ENCODE results near the gene NFATC2. TPM values are rescaled to one million over a fixed set of nuclear protein-coding genes. Genes with fewer than 3 reads are reported as not detected.

The NFATC2 gene
- total RNA-seq, 4 donors from 2014 or later, result 4.1 to 51.5 (median 8.7) TPM

DNA sequence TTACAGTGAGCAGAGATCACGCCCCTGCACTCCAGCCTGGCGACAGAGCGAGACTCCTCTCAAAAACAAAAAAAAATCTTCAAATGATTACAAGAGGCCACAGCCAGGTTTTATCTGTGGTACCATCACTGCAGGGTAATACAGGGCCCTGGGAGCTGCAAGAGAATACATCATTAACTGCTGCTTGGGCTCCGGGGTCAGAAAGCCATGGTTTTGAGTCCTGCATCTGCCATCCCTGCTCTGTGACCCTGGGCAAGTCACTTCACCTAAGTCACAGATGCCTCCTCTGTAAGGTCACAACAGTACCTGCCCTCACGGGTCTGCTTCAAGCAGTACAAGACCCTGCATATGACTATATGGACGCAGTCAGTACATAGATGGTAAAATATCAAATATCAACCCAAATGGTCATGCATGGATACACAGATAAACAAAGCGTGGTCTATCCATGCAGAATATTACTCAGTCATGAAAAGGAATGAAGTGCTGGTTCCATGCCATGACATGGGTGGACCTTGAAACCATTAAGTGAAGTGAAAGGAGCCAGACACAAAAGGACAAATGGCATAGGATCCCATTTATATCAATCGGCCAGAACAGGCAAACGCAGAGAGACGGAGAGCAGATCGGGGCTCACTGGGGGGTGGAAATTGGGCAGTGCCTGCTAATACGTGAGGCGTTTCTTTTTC, 83.6 kb downstream of the NFATC2 start:
- TF ChIP-seq, protein P1, sequence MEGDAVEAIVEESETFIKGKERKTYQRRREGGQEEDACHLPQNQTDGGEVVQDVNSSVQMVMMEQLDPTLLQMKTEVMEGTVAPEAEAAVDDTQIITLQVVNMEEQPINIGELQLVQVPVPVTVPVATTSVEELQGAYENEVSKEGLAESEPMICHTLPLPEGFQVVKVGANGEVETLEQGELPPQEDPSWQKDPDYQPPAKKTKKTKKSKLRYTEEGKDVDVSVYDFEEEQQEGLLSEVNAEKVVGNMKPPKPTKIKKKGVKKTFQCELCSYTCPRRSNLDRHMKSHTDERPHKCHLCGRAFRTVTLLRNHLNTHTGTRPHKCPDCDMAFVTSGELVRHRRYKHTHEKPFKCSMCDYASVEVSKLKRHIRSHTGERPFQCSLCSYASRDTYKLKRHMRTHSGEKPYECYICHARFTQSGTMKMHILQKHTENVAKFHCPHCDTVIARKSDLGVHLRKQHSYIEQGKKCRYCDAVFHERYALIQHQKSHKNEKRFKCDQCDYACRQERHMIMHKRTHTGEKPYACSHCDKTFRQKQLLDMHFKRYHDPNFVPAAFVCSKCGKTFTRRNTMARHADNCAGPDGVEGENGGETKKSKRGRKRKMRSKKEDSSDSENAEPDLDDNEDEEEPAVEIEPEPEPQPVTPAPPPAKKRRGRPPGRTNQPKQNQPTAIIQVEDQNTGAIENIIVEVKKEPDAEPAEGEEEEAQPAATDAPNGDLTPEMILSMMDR (IDR thresholded peaks at IDR 0.05), result no peak
- DNase-seq (ENCODE audit: low spot score) (no peak), ATAC-seq (ENCODE audit: low FRiP score) (no peak)

GRCh38 chr20:51457533-51457932, 85.0 kb downstream of the NFATC2 start:
- ATAC-seq (ENCODE audit: low FRiP score) (no peak), DNase-seq (ENCODE audit: low spot score) (no peak)
- TF ChIP-seq, protein P1 (IDR thresholded peaks at IDR 0.05), result no peak

GRCh38 chr20:51456511-51457509, 85.7 kb downstream of the NFATC2 start:
- TF ChIP-seq, protein P1 (IDR thresholded peaks at IDR 0.05), result no peak
- peak; percentile 95 for ATAC-seq (ENCODE audit: low FRiP score)
- peak; percentile 98 for DNase-seq (ENCODE audit: low spot score)

- DNase-seq (ENCODE audit: low spot score) (no peak), ATAC-seq (ENCODE audit: low FRiP score) (no peak)
- TF ChIP-seq, protein P1 (IDR thresholded peaks at IDR 0.05), result no peak
Observed at GRCh38 chr20:51454250-51454865, 88.2 kb downstream of the NFATC2 start.

- no peak for DNase-seq (ENCODE audit: low spot score)
Observed at GRCh38 chr20:51452734-51453365, 89.7 kb downstream of the NFATC2 start.

GRCh38 chr20:51452091-51452613, 90.4 kb downstream of the NFATC2 start:
- ATAC-seq (ENCODE audit: low FRiP score) (no peak), DNase-seq (ENCODE audit: low spot score) (no peak)
- TF ChIP-seq, protein P1 (IDR thresholded peaks at IDR 0.05), result no peak

More at GRCh38 chr20:51452734-51453365, 89.7 kb downstream of the NFATC2 start:
- TF ChIP-seq, protein P1 (IDR thresholded peaks at IDR 0.05), result no peak
- ATAC-seq (ENCODE audit: low FRiP score), result no peak

Data from omental fat pad (tissue), 4 donors.